Mesodermal cell (in vitro differentiated cells): ENCODE data around the gene PCDH8.
"Not testable (repeated sequence)": the region's sequence is repeated elsewhere in the genome, so short reads cannot be mapped to it uniquely, and the experiment has no call there.

ENCODE experiments used
- H3K27ac ChIP-seq: 2 replicates; pipeline ENCODE4 v1.7.0; 2013; ENCODE audit warnings: mild to moderate bottlenecking, low read depth, low read length, moderate library complexity; ENCODE audit not compliant: severe bottlenecking
- H3K36me3 ChIP-seq: 2 replicates; pipeline ENCODE4 v1.7.1; 2013; ENCODE audit warnings: mild to moderate bottlenecking, low read length, moderate library complexity; ENCODE audit not compliant: control insufficient read depth, insufficient read depth
- H3K4me1 ChIP-seq: one replicate; pipeline ENCODE4 v1.7.1; 2013; ENCODE audit warnings: mild to moderate bottlenecking, low read length; ENCODE audit not compliant: insufficient read depth, control insufficient read depth, poor library complexity, severe bottlenecking
- H3K4me3 ChIP-seq: 2 replicates; pipeline ENCODE4 v1.7.0; 2013; ENCODE audit warnings: low read length, control low read depth, mild to moderate bottlenecking; ENCODE audit not compliant: insufficient read depth, poor library complexity, severe bottlenecking; ENCODE audit errors: extremely low read depth
- H3K9me3 ChIP-seq: 2 replicates; pipeline ENCODE4 v1.7.1; 2013; ENCODE audit warnings: mild to moderate bottlenecking, low read length, moderate library complexity; ENCODE audit not compliant: control insufficient read depth
- WGBS, 2 experiments: methylation state at CpG; one replicate each; pipeline ENCODE4 v1.1.5; 2013; ENCODE audit warnings: missing lambda C conversion rate in 2 of 2; ENCODE audit not compliant: insufficient coverage in 2 of 2; 5-methylcytosine and 5-hydroxymethylcytosine counted together

Gene PCDH8

DNA sequence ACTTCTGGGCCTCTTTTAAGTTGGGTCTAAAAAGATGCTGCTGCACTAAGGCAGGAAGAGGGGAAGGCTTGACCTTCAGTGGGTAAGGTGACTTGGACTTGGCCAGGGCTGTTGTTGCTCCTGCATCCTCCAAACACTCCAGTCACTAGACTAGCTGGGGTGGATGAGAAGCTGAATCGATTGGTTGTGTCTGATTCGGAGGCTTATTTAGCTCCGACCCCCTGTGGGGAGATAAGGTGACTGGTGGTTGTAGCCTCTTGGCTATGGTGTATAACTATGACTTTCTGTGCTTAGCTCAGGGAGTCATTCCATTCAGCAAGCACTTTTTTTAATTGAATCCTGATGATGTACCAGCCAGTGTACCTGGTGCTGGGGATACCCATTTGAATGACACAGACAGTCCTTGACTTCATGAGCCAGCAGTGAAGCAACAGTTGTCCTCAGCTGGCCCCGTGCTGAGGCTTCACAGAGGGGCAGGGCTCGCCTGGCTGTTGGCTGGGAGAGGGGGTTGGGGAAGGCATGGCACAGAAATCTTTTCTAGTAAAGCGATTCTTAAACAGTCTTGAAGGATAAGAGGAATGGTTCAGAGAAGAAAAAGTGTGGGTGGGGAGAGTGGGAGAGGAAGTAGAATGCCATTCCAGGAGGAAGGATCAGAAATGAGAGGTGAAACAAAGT, 9.9 kb downstream of the PCDH8 start:
- WGBS, 2 experiments, result 60 to 61% methylated on average over 4 to 6 of the region's 6 CpGs
- Histone ChIP-seq H3K36me3 (no peaks in the 10 kb centered on the region), H3K27ac (no peak overlapping the region), H3K4me3 (no peak overlapping the region), H3K4me1 (peaks cover 19% of the 10 kb centered on the region), H3K9me3 (no peaks in the 10 kb centered on the region)

DNA sequence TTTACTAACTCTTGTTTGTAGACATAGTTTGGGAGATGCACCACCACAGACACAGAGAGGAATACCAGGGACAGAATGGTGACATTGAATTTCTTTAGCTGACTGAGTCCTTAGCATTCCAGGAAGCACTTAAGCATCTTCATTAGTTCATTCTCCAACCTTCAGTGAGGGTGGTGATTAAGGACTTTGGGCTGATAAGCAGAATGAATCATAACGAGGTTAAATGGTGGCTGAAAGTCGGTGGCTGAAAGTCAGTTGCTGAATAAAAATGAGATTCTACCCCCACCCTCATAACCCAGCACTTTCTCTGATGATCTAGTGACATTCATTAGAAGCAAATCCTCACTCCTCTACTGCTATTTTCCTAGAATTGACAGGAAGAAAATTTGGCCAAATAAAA, 10.6 kb downstream of the PCDH8 start:
- Histone ChIP-seq H3K36me3 (no peaks in the 10 kb centered on the region), H3K4me3 (no peak overlapping the region), H3K4me1 (peaks cover 19% of the 10 kb centered on the region), H3K27ac (no peak overlapping the region), H3K9me3 (no peaks in the 10 kb centered on the region)
- no CpG with 5 or more reads among the region's 2 CpGs for WGBS, 2 experiments

DNA sequence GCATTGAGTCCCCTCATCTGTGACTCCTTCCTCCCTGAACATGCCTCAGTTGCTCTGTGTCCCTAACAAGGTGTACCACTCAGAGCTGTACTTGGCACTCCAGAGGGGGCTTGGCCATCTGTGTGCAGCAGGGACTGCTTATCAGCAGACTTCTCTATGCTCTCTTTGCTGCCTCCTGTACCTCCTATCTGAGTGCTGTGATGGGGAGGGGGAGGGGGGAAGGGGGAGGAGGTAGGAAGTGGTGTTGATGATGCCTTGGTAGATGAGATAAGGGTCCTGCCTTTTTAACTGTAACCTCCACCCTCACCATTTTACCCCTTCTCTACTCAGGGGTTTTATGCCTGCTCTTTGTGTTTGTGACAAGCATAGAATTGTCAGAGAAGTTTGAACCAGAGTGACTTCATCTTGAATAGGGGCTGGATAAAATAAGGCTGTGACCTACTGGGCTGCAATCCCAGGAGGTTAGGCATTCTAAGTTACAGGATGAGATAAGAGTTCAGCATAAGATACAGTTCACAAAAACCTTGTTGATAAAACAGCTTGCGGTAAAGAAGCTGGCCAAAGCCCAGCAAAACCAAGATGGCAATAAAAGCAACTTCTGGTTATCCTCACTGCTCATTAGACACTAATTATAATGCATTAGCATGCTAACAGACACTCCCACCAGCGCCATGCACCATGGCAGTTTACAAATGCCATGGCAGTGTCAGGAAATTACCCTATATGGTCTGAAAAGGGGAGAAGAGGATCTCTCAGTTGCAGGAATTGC, 13.2 kb downstream of the PCDH8 start:
- Histone ChIP-seq H3K36me3 (no peaks in the 10 kb centered on the region), H3K4me1 (peaks cover 21% of the 10 kb centered on the region), H3K9me3 (no peaks in the 10 kb centered on the region), H3K4me3 (no peak overlapping the region), H3K27ac (peak overlapping the region; percentile 29)
- 44 to 50% methylated on average over 1 of the region's 2 CpGs for WGBS, 2 experiments

DNA sequence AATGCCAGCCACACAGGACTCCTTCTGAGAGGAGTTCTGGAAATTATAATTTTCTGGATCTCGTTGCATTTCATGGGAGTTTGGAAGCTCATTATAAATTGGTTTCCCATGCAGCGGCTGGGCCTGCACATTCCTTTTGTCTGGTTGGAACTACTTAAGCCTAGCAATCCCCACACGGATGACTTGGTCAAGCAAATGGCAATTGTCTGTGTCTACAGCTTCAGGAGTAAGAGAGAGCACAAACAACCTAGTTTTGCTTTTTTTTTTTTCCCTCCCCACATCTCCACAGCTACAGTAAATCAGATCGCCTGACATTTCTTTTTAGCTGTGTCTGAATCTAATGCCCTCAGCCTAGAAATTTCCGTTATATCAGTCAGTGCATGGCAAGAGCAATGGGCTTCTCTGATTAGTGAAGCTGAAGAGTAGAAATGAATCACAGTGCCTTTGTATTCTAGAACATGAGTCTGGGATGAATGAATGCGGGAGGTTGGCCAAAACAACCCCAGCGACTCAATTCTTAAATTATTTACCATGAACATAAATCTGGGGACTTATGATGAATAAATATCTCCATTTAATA, 15.1 kb downstream of the PCDH8 start:
- WGBS, 2 experiments, result 86 to 96% methylated on average over 4 to 5 of the region's 7 CpGs
- Histone ChIP-seq H3K4me1 (peaks cover 17% of the 10 kb centered on the region), H3K9me3 (no peaks in the 10 kb centered on the region), H3K27ac (no peak overlapping the region), H3K4me3 (no peak overlapping the region), H3K36me3 (no peaks in the 10 kb centered on the region)

DNA sequence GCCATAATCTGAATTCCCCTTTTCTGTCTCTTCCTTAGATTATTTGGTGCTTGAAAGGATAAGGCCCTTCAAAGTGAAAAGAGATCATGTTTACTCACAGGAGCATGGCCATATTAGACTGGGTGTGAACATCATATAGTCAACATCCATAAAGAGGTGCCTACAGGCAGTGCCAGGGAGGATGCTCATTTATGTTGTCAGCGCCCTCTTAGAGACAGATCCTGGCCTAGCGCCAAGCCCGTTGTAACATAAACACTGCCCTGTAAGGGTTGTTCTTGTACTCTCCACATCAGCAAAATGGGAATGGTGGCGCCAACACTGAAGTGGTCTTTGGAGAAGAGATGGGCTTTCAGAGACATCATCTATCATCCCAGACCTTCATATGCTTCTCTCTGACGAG, 16.1 kb downstream of the PCDH8 start:
- WGBS, 2 experiments, result 90 to 100% methylated on average over 2 to 4 of the region's 5 CpGs
- Histone ChIP-seq H3K9me3 (no peaks in the 10 kb centered on the region), H3K36me3 (no peaks in the 10 kb centered on the region), H3K4me1 (peaks cover 10% of the 10 kb centered on the region), H3K27ac (no peak overlapping the region), H3K4me3 (no peak overlapping the region)

DNA sequence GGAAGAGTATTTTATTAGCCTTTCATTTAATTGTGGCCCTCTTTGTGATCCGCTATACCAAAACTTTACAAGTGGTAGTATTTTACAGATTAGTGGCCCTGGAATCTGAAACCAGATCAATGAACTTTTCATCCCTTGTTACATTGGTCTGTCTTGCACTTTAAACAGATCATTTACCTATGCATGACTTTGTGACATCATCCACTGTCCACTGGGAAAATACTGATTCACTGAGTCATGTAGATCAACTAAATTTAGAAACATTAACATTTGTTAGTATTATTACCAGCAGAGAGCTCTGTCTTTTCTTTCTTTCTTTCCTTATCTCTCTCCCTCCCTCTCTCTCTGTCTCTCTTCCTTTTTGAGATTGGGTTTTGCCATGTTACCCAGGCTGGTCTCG, 17.5 kb downstream of the PCDH8 start:
- WGBS, 2 experiments, result 75 to 89% methylated on average over 1 of the region's 2 CpGs
- Histone ChIP-seq H3K27ac (no peak overlapping the region), H3K4me3 (no peak overlapping the region), H3K9me3 (no peaks in the 10 kb centered on the region), H3K4me1 (peaks cover 8% of the 10 kb centered on the region), H3K36me3 (no peaks in the 10 kb centered on the region)

GRCh38 chr13:52827839-52828238, 20.6 kb downstream of the PCDH8 start:
- no peaks in the 10 kb centered on the region for H3K9me3 ChIP-seq
- H3K4me3 ChIP-seq, result no peak overlapping the region
- H3K4me1 ChIP-seq, result peaks cover 2% of the 10 kb centered on the region
- 89 to 90% methylated on average over 7 of the region's 7 CpGs for WGBS, 2 experiments
- no peak overlapping the region for H3K27ac ChIP-seq
- no peaks in the 10 kb centered on the region for H3K36me3 ChIP-seq

GRCh38 chr13:52817886-52818285, 30.6 kb downstream of the PCDH8 start:
- H3K27ac ChIP-seq, H3K36me3 ChIP-seq, H3K4me1 ChIP-seq, H3K9me3 ChIP-seq, H3K4me3 ChIP-seq: not testable (repeated sequence)
- 93 to 98% methylated on average over 12 to 15 of the region's 29 CpGs for WGBS, 2 experiments

DNA sequence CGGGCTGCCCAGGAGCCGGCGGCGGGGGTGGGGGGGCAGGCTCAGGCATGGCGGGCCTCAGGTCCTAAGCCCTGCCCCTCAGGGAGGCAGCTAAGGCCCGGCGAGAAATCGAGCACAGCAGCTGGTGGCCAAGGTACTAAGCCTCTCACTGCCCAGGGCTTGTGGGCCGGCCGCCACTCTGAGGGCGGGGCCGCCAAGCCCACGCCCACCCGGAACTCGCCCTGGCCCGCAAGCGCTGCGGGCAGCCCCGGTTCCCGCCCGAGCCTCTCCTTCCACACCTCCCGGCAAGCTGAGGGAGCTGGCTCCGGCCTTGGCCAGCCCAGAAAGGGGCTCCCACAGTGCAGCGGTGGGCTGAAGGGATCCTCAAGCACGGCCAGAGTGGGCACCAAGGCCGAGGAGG, 33.1 kb downstream of the PCDH8 start:
- no peak overlapping the region for H3K27ac ChIP-seq
- no peaks in the 10 kb centered on the region for H3K36me3 ChIP-seq
- no peaks in the 10 kb centered on the region for H3K9me3 ChIP-seq
- no peaks in the 10 kb centered on the region for H3K4me1 ChIP-seq
- WGBS, 2 experiments, result 95 to 97% methylated on average over 23 to 26 of the region's 26 CpGs
- H3K4me3 ChIP-seq, result no peak overlapping the region

- Histone ChIP-seq H3K27ac (no peak overlapping the region), H3K4me3 (no peak overlapping the region), H3K4me1 (no peaks in the 10 kb centered on the region), H3K9me3 (no peaks in the 10 kb centered on the region), H3K36me3 (no peaks in the 10 kb centered on the region)
- 63 to 88% methylated on average over 1 of the region's 3 CpGs for WGBS, 2 experiments
Observed at GRCh38 chr13:52812941-52813340, 35.5 kb downstream of the PCDH8 start.

- H3K9me3 ChIP-seq, result no peaks in the 10 kb centered on the region
- H3K27ac ChIP-seq, result no peak overlapping the region
- no peaks in the 10 kb centered on the region for H3K36me3 ChIP-seq
- no peak overlapping the region for H3K4me3 ChIP-seq
- no peaks in the 10 kb centered on the region for H3K4me1 ChIP-seq
- WGBS, 2 experiments, result 80% methylated on average over 1 to 2 of the region's 4 CpGs
Observed at GRCh38 chr13:52811841-52812240, 36.6 kb downstream of the PCDH8 start.
